ENCODE results near the gene G2E3.

GRCh38 chr14:30541318-30541717 lies 17.6 kb upstream of the G2E3 start:
- TF ChIP-seq CTCF (IDR thresholded peaks at IDR 0.05) (no peak), POLR2AphosphoS5 (IDR thresholded peaks at IDR 0.05) (no peak)
